Loucy (cell line): ENCODE results near the gene CYP4V2.

ENCODE experiments used
- CTCF ChIP-seq: fragments of 200-600 bp; sonication (generic); conservative IDR thresholded peaks from 2 replicates; pipeline ENCODE4 v1.5.1; 2014; ENCODE audit warnings: mild to moderate bottlenecking, antibody characterized with exemption, low read length
- EZH2phosphoT487 ChIP-seq: fragments of 200-600 bp; IDR thresholded peaks from 2 replicates; pipeline ENCODE4 v1.6.1; 2018; ENCODE audit warnings: antibody characterized with exemption, mild to moderate bottlenecking, moderate library complexity, borderline replicate concordance

GRCh38 chr4:186169945-186170802 is 21.2 kb upstream of the CYP4V2 start:
- TF ChIP-seq CTCF (no peak), EZH2phosphoT487 (no peak)
